Body of pancreas (tissue), 4 donors: ENCODE results near the gene CDC42EP3. TPM values are rescaled to one million over a fixed set of nuclear protein-coding genes. Genes with fewer than 3 reads are reported as not detected.

Experiments used
- ATAC-seq: fragments of 150-250 bp; one replicate; pipeline ENCODE4 v1.9.1; 2016
- DNase-seq, 4 donors: peaks; one replicate each; pipeline ENCODE4 v3.0.0-alpha.2; 2019
- H3K27ac ChIP-seq, 4 donors: fragments of 200-600 bp; sonication (generic); 1 replicate in 3 of 4; 2 replicates in 1 of 4; pipeline versions ENCODE4 v1.5.1 to v1.6.1; 2016 to 2019; ENCODE audit warnings: mild to moderate bottlenecking in 1 of 4, mixed read lengths in 1 of 4, moderate library complexity in 1 of 4
- H3K27me3 ChIP-seq, 2 donors: fragments of 200-600 bp; sonication (generic); one replicate each; pipeline ENCODE4 v1.6.0; 2016; ENCODE audit warnings: mild to moderate bottlenecking in 1 of 2
- H3K36me3 ChIP-seq, 2 donors: fragments of 200-600 bp; sonication (generic); replicated peaks in 1 of 2; 2 replicates each; pipeline ENCODE4 v1.5.1; 2016; ENCODE audit warnings: low read depth in 2 of 2; ENCODE audit not compliant: insufficient read depth in 1 of 2
- H3K4me1 ChIP-seq: fragments of 200-600 bp; sonication (generic); one replicate; pipeline ENCODE4 v1.6.0; 2016
- H3K4me3 ChIP-seq, 2 donors: fragments of 200-600 bp; sonication (generic); 1 replicate in 1 of 2; 2 replicates in 1 of 2; pipeline ENCODE4 v1.5.1; 2016 to 2019
- H3K9me3 ChIP-seq, 3 donors: fragments of 200-600 bp; sonication (generic); 1 replicate in 2 of 3; 2 replicates in 1 of 3; pipeline ENCODE4 v1.5.1; 2016
- CTCF ChIP-seq, 7 experiments: fragments of 450-650 bp in 4 of 7; fragments of 200-600 bp in 3 of 7; sonication (generic) in 3 of 7; IDR thresholded peaks; one replicate each; pipeline ENCODE4 v1.5.1; 2016 to 2019; ENCODE audit warnings: antibody characterized with exemption in 7 of 7
- POLR2A ChIP-seq, 3 donors: fragments of 450-650 bp; IDR thresholded peaks; one replicate each; pipeline ENCODE4 v1.6.1; 2016; ENCODE audit warnings: antibody characterized with exemption in 3 of 3, mild to moderate bottlenecking in 2 of 3
- WGBS, 2 donors: methylation state at CpG; one replicate each; pipeline ENCODE4 v1.1.5; 2017; 5-methylcytosine and 5-hydroxymethylcytosine counted together
- intact Hi-C: fragments of 100-400 bp; cut with DNase I; formaldehyde crosslinking; loops from one replicate; pipeline ENCODE4 v1.15.1; 2023
- total RNA-seq, 2 donors: library from RNA; depleted of rRNA; stranded (reverse); fragments of >200 nt; gene quantifications; one replicate each; pipeline ENCODE4 v1.1.0, GENCODE V29; 2016

Gene CDC42EP3
- 1 to 10 TPM; 5.3 to 7.8 TPM for total RNA-seq

GRCh38 chr2:37671009-37671815, at the start of gene CDC42EP3:
CDC42EP3 (minus strand) TSS chr2:37671642; CDS start chr2:37646587, 25,055 bp downstream.
- no peak for TF ChIP-seq CTCF (IDR thresholded peaks at IDR 0.05)
- peak; percentile 55 to 71 (median 64) for TF ChIP-seq POLR2A (IDR thresholded peaks at IDR 0.05)
- peak; percentile 75 for ATAC-seq
- WGBS, 2 donors, result 0% methylated on average over 18 to 70 of the region's 90 CpGs
- DNase-seq, result peak; percentile 68 to 84 (median 74)
- H3K4me1 ChIP-seq, result peaks cover 28% of the 10 kb centered on the region
- H3K27ac ChIP-seq, result peak within 1 kb of the TSS; percentile 87 to 95 (median 92)
- H3K4me3 ChIP-seq, result peak within 1 kb of the TSS; percentile 95 to 97
- H3K27me3 ChIP-seq, result no peaks in the 10 kb centered on the region
- H3K9me3 ChIP-seq, result no peaks in the 10 kb centered on the region
- H3K36me3 ChIP-seq, result no peaks in the 10 kb centered on the region
- intact Hi-C loops, result no loop called here

- H3K27me3 ChIP-seq, result no peaks in the 10 kb centered on the region
- WGBS, 2 donors, result 85 to 96% methylated on average over 2 of the region's 2 CpGs
- no peaks in the 10 kb centered on the region for H3K36me3 ChIP-seq
- H3K4me3 ChIP-seq, result no peak overlapping the region
- intact Hi-C loops, result no loop called here
- DNase-seq, result no peak
- no peaks in the 10 kb centered on the region for H3K9me3 ChIP-seq
- TF ChIP-seq CTCF (IDR thresholded peaks at IDR 0.05) (no peak), POLR2A (IDR thresholded peaks at IDR 0.05) (no peak)
- no peak for ATAC-seq
- H3K27ac ChIP-seq, result no peak overlapping the region
- no peaks in the 10 kb centered on the region for H3K4me1 ChIP-seq
These were observed 49.7 kb upstream of the CDC42EP3 start for GRCh38 chr2:37721201-37721560.

GRCh38 chr2:37720533-37721200, 49.2 kb upstream of the CDC42EP3 start:
- no peaks in the 10 kb centered on the region for H3K27me3 ChIP-seq
- DNase-seq (no peak), ATAC-seq (no peak)
- 59 to 63% methylated on average over 6 of the region's 6 CpGs for WGBS, 2 donors
- no peaks in the 10 kb centered on the region for H3K4me1 ChIP-seq
- no peak overlapping the region for H3K4me3 ChIP-seq
- H3K27ac ChIP-seq, result no peak overlapping the region
- no peaks in the 10 kb centered on the region for H3K36me3 ChIP-seq
- no peaks in the 10 kb centered on the region for H3K9me3 ChIP-seq
- intact Hi-C loops, result no loop called here
- TF ChIP-seq POLR2A (IDR thresholded peaks at IDR 0.05) (no peak), CTCF (IDR thresholded peaks at IDR 0.05) (no peak)

- DNase-seq (no peak), ATAC-seq (no peak)
- H3K27ac ChIP-seq, result no peak overlapping the region
- H3K27me3 ChIP-seq, result no peaks in the 10 kb centered on the region
- 63 to 71% methylated on average over 7 of the region's 7 CpGs for WGBS, 2 donors
- H3K9me3 ChIP-seq, result no peaks in the 10 kb centered on the region
- H3K4me3 ChIP-seq, result no peak overlapping the region
- H3K36me3 ChIP-seq, result no peaks in the 10 kb centered on the region
- TF ChIP-seq CTCF (IDR thresholded peaks at IDR 0.05), result no peak
- no peak for TF ChIP-seq POLR2A (IDR thresholded peaks at IDR 0.05)
- H3K4me1 ChIP-seq, result no peaks in the 10 kb centered on the region
- intact Hi-C loops, result no loop called here
These were observed 47.2 kb upstream of the CDC42EP3 start for GRCh38 chr2:37718515-37719161.
